ENCODE measurements around the gene RFPL2.
"Not testable (repeated sequence)": the region's sequence is repeated elsewhere in the genome, so short reads cannot be mapped to it uniquely, and the experiment has no call there.

RFPL2 gene

GRCh38 chr22:32175683-32176644 is 28.9 kb downstream of the RFPL2 start:
- DNase-seq: peak in 4 of 10 donors; percentile 13 to 89 (median 50)
- intact Hi-C loops (cut with DNase I): no loop called here

- intact Hi-C loops (cut with DNase I): no loop called here
- DNase-seq: no peak
Observed at GRCh38 chr22:32175115-32175514, 29.8 kb downstream of the RFPL2 start.

- no peak for DNase-seq
- intact Hi-C loops (cut with DNase I): no loop called here
Observed at GRCh38 chr22:32165681-32166080, 39.2 kb downstream of the RFPL2 start.

GRCh38 chr22:32164075-32164860 is 40.6 kb downstream of the RFPL2 start:
- no peak for DNase-seq

GRCh38 chr22:32160411-32160810 is 44.5 kb downstream of the RFPL2 start:
- DNase-seq; intact Hi-C loops (cut with DNase I): not testable (repeated sequence)

More at GRCh38 chr22:32164075-32164860, 40.6 kb downstream of the RFPL2 start:
- intact Hi-C loops (cut with DNase I): no loop called here

- no peak for DNase-seq
- intact Hi-C loops (cut with DNase I): no loop called here
Observed at GRCh38 chr22:32158712-32159533, 46.0 kb downstream of the RFPL2 start, which contains the start of gene C22orf42. TSS of gene C22orf42 (minus strand) at chr22:32159303. CDS start at chr22:32159215, 88 bp downstream.

- DNase-seq; intact Hi-C loops (cut with DNase I): not testable (repeated sequence)
Observed at GRCh38 chr22:32157632-32158031, 47.2 kb downstream of the RFPL2 start.

GRCh38 chr22:32154727-32155126 is 50.1 kb downstream of the RFPL2 start:
- DNase-seq; intact Hi-C loops (cut with DNase I): not testable (repeated sequence)

- intact Hi-C loops (cut with DNase I); DNase-seq: not testable (repeated sequence)
Observed at GRCh38 chr22:32151641-32152040, 53.2 kb downstream of the RFPL2 start.

GRCh38 chr22:32150647-32151046 is 54.2 kb downstream of the RFPL2 start:
- intact Hi-C loops (cut with DNase I); DNase-seq: not testable (repeated sequence)

- intact Hi-C loops (cut with DNase I); DNase-seq: not testable (repeated sequence)
Observed at GRCh38 chr22:32148372-32148771, 56.5 kb downstream of the RFPL2 start.

GRCh38 chr22:32147128-32147527 is 57.7 kb downstream of the RFPL2 start:
- DNase-seq; intact Hi-C loops (cut with DNase I): not testable (repeated sequence)

- no peak for DNase-seq
- intact Hi-C loops (cut with DNase I): no loop called here
Observed at GRCh38 chr22:32144496-32145274, 60.2 kb downstream of the RFPL2 start.

GRCh38 chr22:32142600-32142999 is 62.3 kb downstream of the RFPL2 start:
- intact Hi-C loops (cut with DNase I): no loop called here
- no peak for DNase-seq

GRCh38 chr22:32140688-32141087 is 64.2 kb downstream of the RFPL2 start:
- intact Hi-C loops (cut with DNase I); DNase-seq: not testable (repeated sequence)

Data from posterior cingulate gyrus (tissue), 11 donors.